DMS153 treated with DMSO at 0.1 percent for 48 hours (cell line): ENCODE measurements around the gene ZDHHC14.

Experiments
- DNase-seq: peaks from one replicate; lab custom pipeline; 2025; ENCODE audit not compliant: unreplicated experiment; lab: John Stamatoyannopoulos, UW

The ZDHHC14 gene

DNA sequence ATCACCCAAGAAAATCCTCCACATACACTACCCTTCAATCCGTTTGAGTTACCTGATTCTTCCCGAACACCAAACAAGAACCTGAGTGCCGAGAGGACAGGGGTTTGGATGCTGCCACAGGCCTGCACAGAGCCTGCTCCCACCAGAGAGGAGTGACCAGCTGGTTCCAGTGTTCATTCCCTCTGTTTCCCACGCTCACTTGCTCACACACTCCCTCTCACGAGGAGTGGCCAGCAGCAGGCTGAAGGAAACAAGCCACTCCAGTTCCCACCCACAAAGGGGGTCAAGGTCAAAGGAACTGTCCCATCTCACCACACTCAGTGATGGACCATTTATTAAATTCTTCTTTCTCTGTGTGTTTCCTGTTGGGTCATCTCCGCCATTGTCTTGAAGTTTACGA lies 344.8 kb downstream of the ZDHHC14 start:
- DNase-seq = no peak

DNA sequence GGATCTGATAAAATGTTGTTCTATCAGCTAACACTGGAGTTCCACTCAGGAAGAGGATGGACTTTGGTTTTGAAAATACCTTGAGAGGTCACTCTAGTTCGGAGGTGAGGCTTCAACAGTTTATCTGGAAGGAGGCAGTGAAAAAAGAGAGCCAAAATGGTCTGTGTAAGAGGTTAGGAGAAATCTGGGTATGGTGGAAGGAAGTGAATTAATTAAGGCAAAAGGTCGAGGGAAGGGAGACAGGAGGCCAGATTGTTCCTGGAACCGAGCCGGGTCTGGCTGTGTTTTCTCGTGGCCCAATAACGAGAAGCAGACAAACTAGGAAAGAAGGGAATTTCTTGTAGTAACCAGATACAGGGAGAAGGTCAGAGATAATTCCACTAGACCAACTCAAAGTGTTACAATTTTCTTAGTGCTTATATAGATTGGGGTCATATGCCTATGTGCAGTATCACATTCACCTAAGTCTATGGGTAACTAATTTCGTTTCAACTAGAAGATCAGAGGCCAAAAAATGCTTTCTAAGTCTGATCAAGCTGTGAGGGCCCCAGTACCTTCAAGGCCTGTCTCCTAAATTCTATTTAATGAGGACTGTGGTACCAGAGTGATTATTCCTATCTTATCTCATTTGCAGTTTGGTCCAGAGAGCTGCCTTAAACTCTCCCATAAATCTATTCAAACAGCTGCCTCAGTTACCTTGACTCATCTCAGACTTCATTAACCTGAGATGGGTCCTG lies 346.1 kb downstream of the ZDHHC14 start:
- DNase-seq = no peak
